GM12892 (cell line): Measurements from ENCODE around the gene DRD1.

Experiments
- POLR2A ChIP-seq: IDR thresholded peaks from 2 replicates; pipeline ENCODE4 v1.6.1; 2011; ENCODE audit warnings: low read depth, low read length, control low read depth
- POLR2AphosphoS5 ChIP-seq: IDR thresholded peaks from 2 replicates; pipeline ENCODE4 v1.6.1; 2011; ENCODE audit warnings: low read depth, low read length, control low read depth

DNA sequence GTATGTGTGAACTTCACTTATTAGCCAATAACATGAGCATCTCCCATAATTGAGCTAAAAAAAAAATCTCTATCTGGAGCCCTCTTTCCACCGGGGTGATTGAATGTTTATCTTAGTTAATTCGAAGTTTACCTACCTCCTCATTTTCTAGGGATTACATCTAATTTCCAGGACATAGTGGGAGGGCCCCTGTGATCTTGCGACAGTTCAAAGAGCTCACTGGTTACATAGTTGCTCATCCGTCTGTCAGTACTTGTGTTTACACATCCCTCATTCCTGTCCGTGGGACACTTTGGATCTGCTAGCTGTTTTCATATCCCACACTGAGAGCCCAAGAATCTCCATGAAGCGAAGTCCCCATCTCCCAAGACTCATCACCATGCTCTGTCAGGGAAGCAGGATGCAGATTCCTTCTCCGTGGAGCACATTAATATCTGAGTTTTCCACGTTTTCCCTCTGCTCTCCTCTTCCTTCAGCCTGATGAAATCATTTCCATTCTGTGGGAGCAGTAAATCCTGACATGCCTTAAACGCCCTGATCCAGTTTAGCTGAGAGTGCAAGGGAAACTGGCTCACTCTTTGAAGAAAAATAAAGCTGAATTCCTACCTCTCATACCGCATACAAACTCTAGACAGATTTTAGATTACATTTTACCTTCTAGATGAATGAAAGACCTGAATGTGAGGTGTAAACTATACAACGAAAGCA lies 24.2 kb upstream of the DRD1 start:
- no peak for TF ChIP-seq POLR2AphosphoS5
- TF ChIP-seq POLR2A: no peak
